GM12872 (cell line): Measurements from ENCODE around the gene EBI3.

Experiments
- CTCF ChIP-seq: IDR thresholded peaks from 3 replicates; pipeline ENCODE4 v1.5.1; 2011; ENCODE audit warnings: low read depth, mild to moderate bottlenecking, low read length, moderate library complexity; ENCODE audit not compliant: insufficient read depth

Gene EBI3

DNA sequence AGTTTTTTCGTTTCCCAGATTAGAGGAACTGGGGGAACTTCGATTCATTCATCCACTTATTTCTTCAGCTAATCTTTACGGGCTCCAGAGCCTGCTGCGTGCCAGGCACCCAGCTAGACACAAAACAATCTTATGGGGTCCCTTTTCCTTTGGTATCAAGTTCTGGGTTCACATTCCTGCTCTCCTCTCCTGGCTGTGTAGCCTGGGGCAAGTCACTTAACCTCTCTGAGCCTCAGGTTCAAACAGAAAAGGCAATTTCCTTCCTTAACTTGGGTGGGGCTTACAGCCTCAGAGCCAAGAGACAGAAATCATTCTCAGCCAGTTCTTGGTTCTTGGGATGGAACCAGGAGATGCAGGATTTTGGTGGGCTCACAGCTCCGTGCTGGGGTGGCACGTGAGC, 55.7 kb downstream of the EBI3 start:
- TF ChIP-seq CTCF: no peak
